DND-41 (cell line): ENCODE data around the gene DOCK3.

ENCODE experiments used
- ATAC-seq: fragments of 200-7000 bp; cut with Tn5 transposase; 3 replicates; pipeline ENCODE4 v1.9.1; 2021; ENCODE audit warnings: low read depth; ENCODE audit not compliant: insufficient read depth
- DNase-seq: peaks from one replicate; pipeline ENCODE4 v3.0.0-alpha.2; 2020
- H2AFZ ChIP-seq: 2 replicates; pipeline ENCODE4 v1.6.0; 2012; ENCODE audit warnings: low read depth, low read length
- H3K27ac ChIP-seq: 2 replicates; pipeline ENCODE4 v1.5.1; 2012; ENCODE audit warnings: low read length, inconsistent platforms
- H3K27me3 ChIP-seq: fragments of 200-600 bp; sonication (generic); 2 replicates; pipeline ENCODE4 v1.6.0; 2012; ENCODE audit warnings: low read length, mild to moderate bottlenecking, inconsistent platforms; ENCODE audit not compliant: insufficient read depth, poor library complexity
- H3K36me3 ChIP-seq: 2 replicates; pipeline ENCODE4 v1.5.1; 2012; ENCODE audit warnings: low read length, inconsistent platforms; ENCODE audit not compliant: insufficient read depth
- H3K4me1 ChIP-seq: 2 replicates; pipeline ENCODE4 v1.5.1; 2012; ENCODE audit warnings: mild to moderate bottlenecking, low read length; ENCODE audit not compliant: insufficient read depth
- H3K4me2 ChIP-seq: 2 replicates; pipeline ENCODE4 v1.6.0; 2012; ENCODE audit warnings: mild to moderate bottlenecking, moderate library complexity, low read length, inconsistent platforms; ENCODE audit not compliant: insufficient read depth
- H3K4me3 ChIP-seq, 2 experiments: fragments of 200-600 bp in 1 of 2; shearing (Covaris generic) in 1 of 2; 2 replicates each; pipeline ENCODE4 v1.5.1; 2012 to 2016; ENCODE audit warnings: inconsistent platforms in 2 of 2, low read length in 2 of 2, mild to moderate bottlenecking in 2 of 2, low read depth in 1 of 2, moderate library complexity in 1 of 2
- H3K79me2 ChIP-seq: 2 replicates; pipeline ENCODE4 v1.6.0; 2012; ENCODE audit warnings: low read length, inconsistent platforms; ENCODE audit not compliant: insufficient read depth
- H3K9ac ChIP-seq: 2 replicates; pipeline ENCODE4 v1.6.0; 2012; ENCODE audit warnings: low read depth, mild to moderate bottlenecking, inconsistent platforms, low read length, moderate library complexity
- H3K9me3 ChIP-seq: 2 replicates; pipeline ENCODE4 v1.5.1; 2012; ENCODE audit warnings: low read length, moderate library complexity, mild to moderate bottlenecking, inconsistent platforms; ENCODE audit not compliant: insufficient read depth, severe bottlenecking
- H4K20me1 ChIP-seq: 2 replicates; pipeline ENCODE4 v1.6.0; 2012; ENCODE audit warnings: low read length; ENCODE audit not compliant: insufficient read depth
- EZH2 ChIP-seq: IDR thresholded peaks from 3 replicates; pipeline ENCODE4 v1.6.1; 2012; ENCODE audit warnings: borderline replicate concordance, low read depth, mild to moderate bottlenecking, moderate library complexity, low read length, inconsistent platforms; ENCODE audit not compliant: severe bottlenecking
- TF ChIP-seq, protein P1 (sequence below): IDR thresholded peaks from 2 replicates; pipeline ENCODE4 v1.5.1; 2012; ENCODE audit warnings: borderline replicate concordance, low read length, moderate library complexity, mild to moderate bottlenecking; ENCODE audit not compliant: poor library complexity, severe bottlenecking; ENCODE audit errors: extremely low read depth

DOCK3 gene

DNA sequence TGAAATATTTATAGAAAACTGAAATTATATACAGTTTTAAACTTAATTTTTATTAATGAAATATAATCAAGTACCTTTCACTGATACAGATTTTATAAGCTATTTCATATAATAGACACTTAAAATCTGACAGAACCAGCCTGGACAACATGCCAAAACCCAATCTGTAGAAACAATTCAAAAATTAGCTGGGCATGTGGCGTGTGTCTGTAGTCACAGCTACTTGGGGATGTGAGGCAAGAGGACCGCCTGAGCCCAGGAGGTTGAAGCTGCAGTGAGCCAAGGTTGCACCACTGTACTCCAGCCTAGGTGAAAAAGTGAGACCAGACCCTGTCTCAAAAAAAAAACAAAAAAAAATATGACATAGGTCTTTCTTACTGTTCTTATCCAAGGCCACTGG lies 472.1 kb downstream of the DOCK3 start:
- H3K9ac ChIP-seq: no peak overlapping the region
- H3K4me3 ChIP-seq: no peak overlapping the region
- H3K27ac ChIP-seq: no peak overlapping the region
- no peak overlapping the region for H3K4me2 ChIP-seq
- H3K27me3 ChIP-seq: peaks cover 3% of the 10 kb centered on the region
- no peaks in the 10 kb centered on the region for H3K79me2 ChIP-seq
- no peaks in the 10 kb centered on the region for H4K20me1 ChIP-seq
- no peaks in the 10 kb centered on the region for H3K4me1 ChIP-seq
- H3K36me3 ChIP-seq: no peaks in the 10 kb centered on the region
- TF ChIP-seq, protein P1, sequence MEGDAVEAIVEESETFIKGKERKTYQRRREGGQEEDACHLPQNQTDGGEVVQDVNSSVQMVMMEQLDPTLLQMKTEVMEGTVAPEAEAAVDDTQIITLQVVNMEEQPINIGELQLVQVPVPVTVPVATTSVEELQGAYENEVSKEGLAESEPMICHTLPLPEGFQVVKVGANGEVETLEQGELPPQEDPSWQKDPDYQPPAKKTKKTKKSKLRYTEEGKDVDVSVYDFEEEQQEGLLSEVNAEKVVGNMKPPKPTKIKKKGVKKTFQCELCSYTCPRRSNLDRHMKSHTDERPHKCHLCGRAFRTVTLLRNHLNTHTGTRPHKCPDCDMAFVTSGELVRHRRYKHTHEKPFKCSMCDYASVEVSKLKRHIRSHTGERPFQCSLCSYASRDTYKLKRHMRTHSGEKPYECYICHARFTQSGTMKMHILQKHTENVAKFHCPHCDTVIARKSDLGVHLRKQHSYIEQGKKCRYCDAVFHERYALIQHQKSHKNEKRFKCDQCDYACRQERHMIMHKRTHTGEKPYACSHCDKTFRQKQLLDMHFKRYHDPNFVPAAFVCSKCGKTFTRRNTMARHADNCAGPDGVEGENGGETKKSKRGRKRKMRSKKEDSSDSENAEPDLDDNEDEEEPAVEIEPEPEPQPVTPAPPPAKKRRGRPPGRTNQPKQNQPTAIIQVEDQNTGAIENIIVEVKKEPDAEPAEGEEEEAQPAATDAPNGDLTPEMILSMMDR: no peak
- no peak for TF ChIP-seq EZH2
- H3K9me3 ChIP-seq: no peaks in the 10 kb centered on the region
- no peak for ATAC-seq
- H2AFZ ChIP-seq: no peak overlapping the region
- no peak for DNase-seq

DNA sequence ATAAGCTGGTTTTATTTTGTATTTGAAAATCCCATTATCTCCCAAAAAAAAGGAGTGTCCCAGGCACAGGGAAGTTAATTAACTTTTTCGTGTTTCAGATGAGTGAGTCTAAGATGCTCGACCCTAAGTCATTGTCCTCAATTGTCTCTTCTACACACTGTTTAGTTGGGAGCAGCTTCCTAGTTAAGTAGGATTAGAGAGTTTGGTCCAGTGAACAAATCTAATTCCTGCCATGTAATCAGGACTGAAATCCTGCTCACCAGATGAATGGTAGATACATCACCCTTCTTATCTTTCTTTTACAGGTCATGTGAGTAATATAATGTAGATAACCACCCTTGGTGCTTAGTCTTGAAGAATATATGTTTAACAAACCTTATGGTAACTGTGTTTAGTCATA lies 481.4 kb downstream of the DOCK3 start:
- DNase-seq (no peak), ATAC-seq (no peak)
- H3K27me3 ChIP-seq: peaks cover 6% of the 10 kb centered on the region
- TF ChIP-seq, protein P1: no peak
- H3K9ac ChIP-seq: no peak overlapping the region
- H3K27ac ChIP-seq: no peak overlapping the region
- H3K4me1 ChIP-seq: no peaks in the 10 kb centered on the region
- H3K79me2 ChIP-seq: no peaks in the 10 kb centered on the region
- no peaks in the 10 kb centered on the region for H4K20me1 ChIP-seq
- no peaks in the 10 kb centered on the region for H3K36me3 ChIP-seq
- H2AFZ ChIP-seq: no peak overlapping the region
- no peak overlapping the region for H3K4me3 ChIP-seq
- no peaks in the 10 kb centered on the region for H3K9me3 ChIP-seq
- no peak overlapping the region for H3K4me2 ChIP-seq

DNA sequence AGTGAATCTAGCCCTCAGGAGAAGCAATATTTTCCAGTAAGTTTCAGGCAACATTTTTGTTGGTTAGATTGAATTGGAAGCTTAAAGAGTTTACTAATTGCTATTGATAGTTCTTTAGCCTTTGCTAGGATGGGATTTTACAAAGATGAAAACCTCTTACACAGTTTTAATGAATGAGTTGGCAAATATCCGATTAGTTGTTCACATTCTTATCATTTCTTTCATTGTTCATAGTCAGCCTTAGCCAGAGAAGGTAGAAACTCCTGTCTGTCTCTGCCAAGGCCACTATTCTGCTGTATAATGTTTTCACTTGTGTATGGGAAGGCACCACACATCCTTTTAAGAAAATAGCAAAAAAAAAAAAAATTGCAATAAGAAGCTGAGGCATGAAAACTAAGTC lies 488.3 kb downstream of the DOCK3 start:
- Histone ChIP-seq H4K20me1 (no peaks in the 10 kb centered on the region), H3K9me3 (no peaks in the 10 kb centered on the region), H3K27me3 (peaks cover 12% of the 10 kb centered on the region), H2AFZ (no peak overlapping the region), H3K4me3 (no peak overlapping the region), H3K9ac (no peak overlapping the region), H3K4me1 (no peaks in the 10 kb centered on the region), H3K79me2 (no peaks in the 10 kb centered on the region), H3K27ac (no peak overlapping the region), H3K36me3 (no peaks in the 10 kb centered on the region), H3K4me2 (no peak overlapping the region)
- DNase-seq (no peak), ATAC-seq (no peak)
- no peak for TF ChIP-seq EZH2
- TF ChIP-seq, protein P1: no peak
